Measurements from ENCODE around the gene ZDHHC22.

ZDHHC22 gene

GRCh38 chr14:77125823-77126325 is 15.7 kb downstream of the ZDHHC22 start:
- no peak for DNase-seq

- DNase-seq: no peak
Observed at GRCh38 chr14:77125281-77125801, 16.2 kb downstream of the ZDHHC22 start.

GRCh38 chr14:77124345-77125280 is 17.0 kb downstream of the ZDHHC22 start:
- DNase-seq: peak; percentile 35

GRCh38 chr14:77123381-77124325 is 17.9 kb downstream of the ZDHHC22 start:
- DNase-seq: no peak

- DNase-seq: no peak
Observed at GRCh38 chr14:77122526-77123125, 19.0 kb downstream of the ZDHHC22 start.

GRCh38 chr14:77120771-77121743 is 20.5 kb downstream of the ZDHHC22 start:
- DNase-seq: no peak

GRCh38 chr14:77119851-77120250 is 21.7 kb downstream of the ZDHHC22 start:
- no peak for DNase-seq

GRCh38 chr14:77116172-77116817 is 25.3 kb downstream of the ZDHHC22 start:
- no peak for DNase-seq

- no peak for DNase-seq
Observed at GRCh38 chr14:77114609-77115008, 27.0 kb downstream of the ZDHHC22 start.

- no peak for DNase-seq
Observed at GRCh38 chr14:77113644-77114043, 27.9 kb downstream of the ZDHHC22 start.

- no peak for DNase-seq
Observed at GRCh38 chr14:77111021-77111420, 30.6 kb downstream of the ZDHHC22 start.

- no peak for DNase-seq
Observed at GRCh38 chr14:77110286-77110685, 31.3 kb downstream of the ZDHHC22 start.

GRCh38 chr14:77109656-77110055 is 31.9 kb downstream of the ZDHHC22 start:
- DNase-seq: no peak

GRCh38 chr14:77108753-77109152 is 32.8 kb downstream of the ZDHHC22 start:
- no peak for DNase-seq

GRCh38 chr14:77107228-77107627 is 34.4 kb downstream of the ZDHHC22 start:
- DNase-seq: no peak

GRCh38 chr14:77106666-77107065 is 34.9 kb downstream of the ZDHHC22 start:
- no peak for DNase-seq

GRCh38 chr14:77105145-77105939 is 36.2 kb downstream of the ZDHHC22 start:
- no peak for DNase-seq

GRCh38 chr14:77104393-77104792 is 37.2 kb downstream of the ZDHHC22 start:
- no peak for DNase-seq

GRCh38 chr14:77103951-77104350 is 37.6 kb downstream of the ZDHHC22 start:
- DNase-seq: no peak

GRCh38 chr14:77103475-77103874 is 38.1 kb downstream of the ZDHHC22 start:
- DNase-seq: no peak
